ENCODE results near the gene ALDOB.

The ALDOB gene

GRCh38 chr9:101408374-101409078 is 27.0 kb downstream of the ALDOB start:
- ChIA-PET POLR2A (interaction anchor here (1.3 to 1.6 kb wide), 2 partner anchors 9 to 17 kb away, joined by 3 to 10 read pairs; partner anchors contain the start of genes MRPL50 and ZNF189), CTCF (interaction anchor here (1.1 kb wide), 1 partner anchor 51 kb away, joined by 4 read pairs; no protein-coding TSS in a partner anchor)
- peaks cover 20 to 59% of the 10 kb centered on the region in 2 experiments for H3K36me3 ChIP-seq (ENCODE audit: control insufficient read depth in 2 of 2, insufficient read depth in 1 of 2, low read length in 2 of 2)
- no peaks in the 10 kb centered on the region for H3K4me1 ChIP-seq (ENCODE audit: control insufficient read depth, insufficient read depth, low read length)
- no peak overlapping the region for H3K27ac ChIP-seq (ENCODE audit: extremely low read depth, low read depth, low read length)
- H3K4me3 ChIP-seq (ENCODE audit: low read depth, low read length): no peak overlapping the region
- no peaks in the 10 kb centered on the region for H3K9me3 ChIP-seq (ENCODE audit: control insufficient read depth, insufficient read depth, low read depth, low read length)
- no peak for TF ChIP-seq EGR2 (tag by site-specific recombination; IDR thresholded peaks at IDR 0.05; ENCODE audit: low read depth)
- TF ChIP-seq ZNF843 (tag by site-specific recombination; IDR thresholded peaks at IDR 0.05): no peak
- 0 out of 2 replicates have a peak, but pooled peaks have one; percentile 8 for TF ChIP-seq TRIM28 (IDR thresholded peaks at IDR 0.05; ENCODE audit: borderline replicate concordance, low read length)
- TF ChIP-seq ZNF639 (tag by site-specific recombination; IDR thresholded peaks at IDR 0.05): no peak

GRCh38 chr9:101403516-101404285 is 31.9 kb downstream of the ALDOB start:
- no peaks in the 10 kb centered on the region for H3K4me1 ChIP-seq (ENCODE audit: control insufficient read depth, insufficient read depth, low read length)
- ChIA-PET CTCF (interaction anchor here (0.6 to 1.7 kb wide), 2 partner anchors 15 to 46 kb away, joined by 4 to 7 read pairs; no protein-coding TSS in a partner anchor), POLR2A (no interaction called here)
- no peaks in the 10 kb centered on the region for H3K9me3 ChIP-seq (ENCODE audit: control insufficient read depth, insufficient read depth, low read depth, low read length)
- H3K27ac ChIP-seq (ENCODE audit: extremely low read depth, low read depth, low read length): no peak overlapping the region
- TF ChIP-seq ZNF18 (tag by site-specific recombination; IDR thresholded peaks at IDR 0.05) (no peak), ZNF16 (tag by site-specific recombination; IDR thresholded peaks at IDR 0.05; ENCODE audit: low read depth) (no peak), ZSCAN23 (tag by site-specific recombination; IDR thresholded peaks at IDR 0.05) (no peak), ZFP69B (tag by site-specific recombination; IDR thresholded peaks at IDR 0.05) (no peak), ZSCAN18 (tag by site-specific recombination; IDR thresholded peaks at IDR 0.05) (no peak), ZNF394 (tag by site-specific recombination; IDR thresholded peaks at IDR 0.05; ENCODE audit: borderline replicate concordance) (no peak), ZNF341 (tag by site-specific recombination; IDR thresholded peaks at IDR 0.05; ENCODE audit: low read depth) (no peak), ZNF530 (tag by site-specific recombination; IDR thresholded peaks at IDR 0.05; ENCODE audit: low read depth) (no peak), ZSCAN30 (tag by site-specific recombination; IDR thresholded peaks at IDR 0.05) (no peak), ZNF654 (tag by site-specific recombination; IDR thresholded peaks at IDR 0.05; ENCODE audit: low read depth) (no peak), CTCF (tag by site-specific recombination; IDR thresholded peaks at IDR 0.05) (no peak)
- H3K36me3 ChIP-seq (ENCODE audit: control insufficient read depth in 2 of 2, insufficient read depth in 1 of 2, low read length in 2 of 2): peaks cover 39 to 91% of the 10 kb centered on the region in 2 experiments
- H3K4me3 ChIP-seq (ENCODE audit: low read depth, low read length): no peak overlapping the region

All from HEK293 (cell line).